Pulmonary artery endothelial cell (primary cell): Measurements from ENCODE around the gene TSPAN3. TPM values are rescaled to one million over a fixed set of nuclear protein-coding genes. Genes with fewer than 3 reads are reported as not detected.

Experiments
- total RNA-seq: library from RNA; depleted of rRNA; stranded (reverse); fragments of >200 nt; gene quantifications from 2 replicates; pipeline ENCODE4 v1.2.3, GENCODE V29; 2014

Gene TSPAN3
- total RNA-seq, 1 donor from 2014 or later = 341 TPM

Other genes starting within 250 kb of the TSPAN3 start
- gene SCAPER, start 165.8 kb downstream of the TSPAN3 start, total RNA-seq = 5.9 and 7.7 TPM in 2 replicates
- gene RCN2, start 139.4 kb downstream of the TSPAN3 start, total RNA-seq = 43.5 and 56.6 TPM in 2 replicates
- gene PSTPIP1, start 76.0 kb downstream of the TSPAN3 start, total RNA-seq = 1.0 and 3.2 TPM in 2 replicates